CD14-positive monocyte (primary cell): Measurements from ENCODE around the gene MACROH2A1. TPM values are rescaled to one million over a fixed set of nuclear protein-coding genes. Genes with fewer than 3 reads are reported as not detected.

Experiments
- DNase-seq, 3 donors: peaks; one replicate each; pipeline ENCODE4 v3.0.0-alpha.2; 2011 to 2022
- H2AFZ ChIP-seq: 2 replicates; pipeline ENCODE4 v1.6.0; 2012; ENCODE audit warnings: mild to moderate bottlenecking, low read depth, low read length, inconsistent platforms; ENCODE audit not compliant: insufficient read depth, poor library complexity, severe bottlenecking
- H3K27ac ChIP-seq, 2 donors: 1 replicate in 1 of 2; 2 replicates in 1 of 2; pipeline ENCODE4 v1.5.1; 2012 to 2013; ENCODE audit warnings: low read length in 2 of 2, control low read depth in 1 of 2, inconsistent platforms in 1 of 2, low read depth in 1 of 2, mild to moderate bottlenecking in 1 of 2
- H3K27me3 ChIP-seq, 2 donors: one replicate each; pipeline versions ENCODE4 v1.6.0 to v1.6.1; 2011 to 2013; ENCODE audit warnings: low read length in 2 of 2; ENCODE audit not compliant: control insufficient read depth in 2 of 2, insufficient read depth in 2 of 2
- H3K36me3 ChIP-seq, 2 donors: replicated peaks in 1 of 2; 1 replicate in 1 of 2; 2 replicates in 1 of 2; pipeline versions ENCODE4 v1.5.1 to v1.6.1; 2012 to 2013; ENCODE audit warnings: low read length in 2 of 2, control low read depth in 1 of 2, inconsistent platforms in 1 of 2, mild to moderate bottlenecking in 1 of 2; ENCODE audit not compliant: insufficient read depth in 2 of 2, control insufficient read depth in 1 of 2
- H3K4me1 ChIP-seq, 2 donors: 1 replicate in 1 of 2; 2 replicates in 1 of 2; pipeline versions ENCODE4 v1.5.1 to v1.6.1; 2012 to 2013; ENCODE audit warnings: low read length in 2 of 2, control low read depth in 1 of 2, inconsistent platforms in 1 of 2, mild to moderate bottlenecking in 1 of 2, moderate library complexity in 1 of 2; ENCODE audit not compliant: insufficient read depth in 2 of 2, control insufficient read depth in 1 of 2
- H3K4me2 ChIP-seq: replicated peaks from 2 replicates; pipeline ENCODE3; 2012; ENCODE audit warnings: low read length, moderate library complexity, mild to moderate bottlenecking; ENCODE audit not compliant: poor library complexity, severe bottlenecking; ENCODE audit errors: extremely low read depth
- H3K4me3 ChIP-seq, 3 experiments: fragments of 200-600 bp in 1 of 3; sonication (generic) in 1 of 3; replicated peaks in 1 of 3; 1 replicate in 2 of 3; 2 replicates in 1 of 3; pipeline ENCODE4 v1.5.1; 2011 to 2013; ENCODE audit warnings: low read length in 3 of 3, mild to moderate bottlenecking in 3 of 3, control low read depth in 2 of 3, low read depth in 2 of 3, inconsistent platforms in 1 of 3, moderate library complexity in 1 of 3
- H3K79me2 ChIP-seq: 2 replicates; pipeline ENCODE4 v1.6.0; 2012; ENCODE audit warnings: mild to moderate bottlenecking, control low read depth, inconsistent platforms, low read length, moderate library complexity; ENCODE audit not compliant: insufficient read depth
- H3K9ac ChIP-seq: 2 replicates; pipeline ENCODE4 v1.6.0; 2017; ENCODE audit warnings: low read length, mild to moderate bottlenecking; ENCODE audit not compliant: insufficient read depth, poor library complexity, severe bottlenecking
- H3K9me3 ChIP-seq, 2 donors: replicated peaks in 1 of 2; 1 replicate in 1 of 2; 2 replicates in 1 of 2; pipeline versions ENCODE4 v1.5.1 to v1.6.1; 2012 to 2013; ENCODE audit warnings: low read length in 2 of 2, control low read depth in 1 of 2; ENCODE audit not compliant: control insufficient read depth in 1 of 2, insufficient read depth in 1 of 2
- H4K20me1 ChIP-seq: 2 replicates; pipeline ENCODE4 v1.6.0; 2012; ENCODE audit warnings: mild to moderate bottlenecking, low read length, control low read depth, moderate library complexity; ENCODE audit not compliant: insufficient read depth
- H3K27ac Mint-ChIP-seq, 7 donors: one replicate each; pipeline ENCODE4 v1.8.0; 2020; ENCODE audit warnings: mild to moderate bottlenecking in 7 of 7, mixed read lengths in 7 of 7, moderate library complexity in 6 of 7, inconsistent platforms in 2 of 7
- H3K27me3 Mint-ChIP-seq, 3 donors: one replicate each; pipeline ENCODE4 v1.8.0; 2021 to 2022; ENCODE audit warnings: low read depth in 3 of 3, mild to moderate bottlenecking in 3 of 3, mixed read lengths in 3 of 3, moderate library complexity in 3 of 3, inconsistent platforms in 1 of 3
- H3K36me3 Mint-ChIP-seq, 2 donors: one replicate each; pipeline ENCODE4 v1.8.0; 2020; ENCODE audit warnings: mixed read lengths in 2 of 2, inconsistent platforms in 1 of 2, mild to moderate bottlenecking in 1 of 2
- H3K4me1 Mint-ChIP-seq: one replicate; pipeline ENCODE4 v1.8.0; 2020; ENCODE audit warnings: mild to moderate bottlenecking, mixed read lengths
- H3K4me3 Mint-ChIP-seq, 2 donors: one replicate each; pipeline ENCODE4 v1.8.0; 2020; ENCODE audit warnings: mild to moderate bottlenecking in 2 of 2, mixed read lengths in 2 of 2, moderate library complexity in 1 of 2
- H3K9me3 Mint-ChIP-seq, 7 donors: one replicate each; pipeline ENCODE4 v1.8.0; 2020 to 2022; ENCODE audit warnings: mixed read lengths in 7 of 7, mild to moderate bottlenecking in 6 of 7, moderate library complexity in 6 of 7, inconsistent platforms in 2 of 7
- WGBS: methylation state at CpG from one replicate; pipeline ENCODE4 v1.1.5; 2013; ENCODE audit warnings: missing lambda C conversion rate; ENCODE audit not compliant: insufficient coverage; 5-methylcytosine and 5-hydroxymethylcytosine counted together
- intact Hi-C, 2 donors: fragments of 100-400 bp; cut with micrococcal nuclease; formaldehyde crosslinking; loops; one replicate each; pipeline versions ENCODE4 v1.15.0 to v1.15.1; 2023
- polyA plus RNA-seq, 3 donors: library from polyadenylated mRNA; depleted of rRNA in 1 of 3; unstranded in 2 of 3; stranded (reverse) in 1 of 3; fragments of 300-500 nt in 2 of 3; fragments of >200 nt in 1 of 3; fragmentation: Illumina TruSeq in 2 of 3; gene quantifications; 1 replicate in 2 of 3; 2 replicates in 1 of 3; pipeline ENCODE4 v1.2.3, GENCODE V29; 2012 to 2021
- TF ChIP-seq, protein P1 (sequence below): fragments of 200-600 bp; IDR thresholded peaks from one replicate; pipeline ENCODE4 v1.8.0; 2022; ENCODE audit warnings: antibody characterized with exemption, mild to moderate bottlenecking

MACROH2A1 gene
- polyA plus RNA-seq, 3 donors: 352 to 443 (median 440) TPM

GRCh38 chr5:135327429-135328127 is 71.5 kb downstream of the MACROH2A1 start:
- Histone ChIP-seq H3K4me3 (no peak overlapping the region), H2AFZ (no peak overlapping the region), H3K9me3 (no peaks in the 10 kb centered on the region), H3K27ac (no peak overlapping the region), H3K4me2 (no peak overlapping the region), H3K4me1 (no peaks in the 10 kb centered on the region), H3K9ac (no peak overlapping the region), H3K79me2 (no peaks in the 10 kb centered on the region), H3K27me3 (no peaks in the 10 kb centered on the region), H3K36me3 (peaks cover 20 to 42% of the 10 kb centered on the region in 2 donors), H4K20me1 (peaks cover 47% of the 10 kb centered on the region)
- peaks cover 0 to 3% (median 0%) of the 10 kb centered on the region in 7 donors for H3K9me3 Mint-ChIP-seq
- H3K4me3 Mint-ChIP-seq: no peak overlapping the region
- peaks cover 0 to 4% (median 3%) of the 10 kb centered on the region in 3 donors for H3K27me3 Mint-ChIP-seq
- H3K36me3 Mint-ChIP-seq: peaks cover 32 to 50% of the 10 kb centered on the region in 2 donors
- 95% methylated on average over 10 of the region's 12 CpGs for WGBS
- TF ChIP-seq, protein P1, sequence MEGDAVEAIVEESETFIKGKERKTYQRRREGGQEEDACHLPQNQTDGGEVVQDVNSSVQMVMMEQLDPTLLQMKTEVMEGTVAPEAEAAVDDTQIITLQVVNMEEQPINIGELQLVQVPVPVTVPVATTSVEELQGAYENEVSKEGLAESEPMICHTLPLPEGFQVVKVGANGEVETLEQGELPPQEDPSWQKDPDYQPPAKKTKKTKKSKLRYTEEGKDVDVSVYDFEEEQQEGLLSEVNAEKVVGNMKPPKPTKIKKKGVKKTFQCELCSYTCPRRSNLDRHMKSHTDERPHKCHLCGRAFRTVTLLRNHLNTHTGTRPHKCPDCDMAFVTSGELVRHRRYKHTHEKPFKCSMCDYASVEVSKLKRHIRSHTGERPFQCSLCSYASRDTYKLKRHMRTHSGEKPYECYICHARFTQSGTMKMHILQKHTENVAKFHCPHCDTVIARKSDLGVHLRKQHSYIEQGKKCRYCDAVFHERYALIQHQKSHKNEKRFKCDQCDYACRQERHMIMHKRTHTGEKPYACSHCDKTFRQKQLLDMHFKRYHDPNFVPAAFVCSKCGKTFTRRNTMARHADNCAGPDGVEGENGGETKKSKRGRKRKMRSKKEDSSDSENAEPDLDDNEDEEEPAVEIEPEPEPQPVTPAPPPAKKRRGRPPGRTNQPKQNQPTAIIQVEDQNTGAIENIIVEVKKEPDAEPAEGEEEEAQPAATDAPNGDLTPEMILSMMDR: no peak
- peak overlapping the region in 3 of 7 donors; percentile 36 to 53 (median 41) for H3K27ac Mint-ChIP-seq
- no peaks in the 10 kb centered on the region for H3K4me1 Mint-ChIP-seq
- no peak for DNase-seq
- intact Hi-C loops: no loop called here

GRCh38 chr5:135326296-135327254 is 72.5 kb downstream of the MACROH2A1 start:
- Mint-ChIP-seq H3K4me1 (no peaks in the 10 kb centered on the region), H3K36me3 (peaks cover 23 to 40% of the 10 kb centered on the region in 2 donors), H3K27me3 (peaks cover 0 to 5% (median 4%) of the 10 kb centered on the region in 3 donors), H3K27ac (no peak overlapping the region), H3K4me3 (no peak overlapping the region), H3K9me3 (peaks cover 0 to 3% (median 0%) of the 10 kb centered on the region in 7 donors)
- no peak overlapping the region for H3K4me2 ChIP-seq
- H3K36me3 ChIP-seq: peaks cover 11 to 32% of the 10 kb centered on the region in 2 donors
- TF ChIP-seq, protein P1: no peak
- no peak overlapping the region for H3K9ac ChIP-seq
- H3K4me3 ChIP-seq: no peak overlapping the region
- no peak overlapping the region for H3K27ac ChIP-seq
- H3K79me2 ChIP-seq: no peaks in the 10 kb centered on the region
- 96% methylated on average over 46 of the region's 48 CpGs for whole genome bisulfite sequencing
- no peaks in the 10 kb centered on the region for H3K9me3 ChIP-seq
- no peaks in the 10 kb centered on the region for H3K4me1 ChIP-seq
- no peak overlapping the region for H2AFZ ChIP-seq
- no peak for DNase-seq
- no peaks in the 10 kb centered on the region for H3K27me3 ChIP-seq
- intact Hi-C loops: no loop called here
- peaks cover 37% of the 10 kb centered on the region for H4K20me1 ChIP-seq
